ENCODE data around the gene DARS1.

DNA sequence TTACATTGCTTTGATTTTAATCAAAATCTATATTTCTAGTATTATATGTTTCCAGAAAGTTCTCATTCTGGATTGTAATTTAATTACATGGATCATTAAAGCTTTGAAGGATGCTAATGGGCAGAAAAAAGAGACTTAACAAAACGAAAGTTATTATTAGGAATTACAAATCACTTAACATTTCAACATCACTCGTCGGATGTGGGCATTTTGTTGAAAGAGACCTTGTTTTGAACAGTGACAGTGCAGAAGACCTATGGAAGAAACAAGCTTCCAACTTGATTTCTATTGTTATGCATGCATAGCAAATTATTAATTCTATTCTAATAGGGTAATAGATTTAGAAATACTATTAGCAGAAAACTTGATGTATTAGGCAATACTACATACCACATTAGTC lies 31.4 kb upstream of the DARS1 start:
- TF ChIP-seq, protein P1, sequence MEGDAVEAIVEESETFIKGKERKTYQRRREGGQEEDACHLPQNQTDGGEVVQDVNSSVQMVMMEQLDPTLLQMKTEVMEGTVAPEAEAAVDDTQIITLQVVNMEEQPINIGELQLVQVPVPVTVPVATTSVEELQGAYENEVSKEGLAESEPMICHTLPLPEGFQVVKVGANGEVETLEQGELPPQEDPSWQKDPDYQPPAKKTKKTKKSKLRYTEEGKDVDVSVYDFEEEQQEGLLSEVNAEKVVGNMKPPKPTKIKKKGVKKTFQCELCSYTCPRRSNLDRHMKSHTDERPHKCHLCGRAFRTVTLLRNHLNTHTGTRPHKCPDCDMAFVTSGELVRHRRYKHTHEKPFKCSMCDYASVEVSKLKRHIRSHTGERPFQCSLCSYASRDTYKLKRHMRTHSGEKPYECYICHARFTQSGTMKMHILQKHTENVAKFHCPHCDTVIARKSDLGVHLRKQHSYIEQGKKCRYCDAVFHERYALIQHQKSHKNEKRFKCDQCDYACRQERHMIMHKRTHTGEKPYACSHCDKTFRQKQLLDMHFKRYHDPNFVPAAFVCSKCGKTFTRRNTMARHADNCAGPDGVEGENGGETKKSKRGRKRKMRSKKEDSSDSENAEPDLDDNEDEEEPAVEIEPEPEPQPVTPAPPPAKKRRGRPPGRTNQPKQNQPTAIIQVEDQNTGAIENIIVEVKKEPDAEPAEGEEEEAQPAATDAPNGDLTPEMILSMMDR (IDR thresholded peaks at IDR 0.05; ENCODE audit: insufficient read depth, low read length, poor library complexity, severe bottlenecking) = no peak
- TF ChIP-seq EZH2phosphoT487 (conservative IDR thresholded peaks at IDR 0.05; ENCODE audit: low read length) = no peak

Measured in SU-DHL-6 (cell line).